Measurements from ENCODE around the gene RPS21. TPM values are rescaled to one million over a fixed set of nuclear protein-coding genes. Genes with fewer than 3 reads are reported as not detected.

RPS21 gene
- 1,380 TPM for polyA plus RNA-seq (2013, experiment 1 of 2)
- polyA plus RNA-seq (2013, experiment 2 of 2), result 1,333 TPM

GRCh38 chr20:62386383-62387218 is at the start of gene RPS21:
Gene RPS21 (plus strand): TSS chr20:62387103. CDS start chr20:62387339, 236 bp downstream.
- Histone ChIP-seq H3K27ac (ENCODE audit: low read depth, low read length) (peak within 1 kb of the TSS; percentile 89), H3K4me3 (ENCODE audit: low read length) (peak within 1 kb of the TSS; percentile 99), H3K9ac (ENCODE audit: low read depth, low read length) (peak within 1 kb of the TSS; percentile 98), H3K9me3 (ENCODE audit: insufficient read depth, low read depth, low read length) (no peaks in the 10 kb centered on the region), H3K27me3 (ENCODE audit: insufficient read depth, low read length) (no peaks in the 10 kb centered on the region), H3K36me3 (ENCODE audit: insufficient read depth, low read length) (peaks cover 43% of the 10 kb centered on the region), H3K4me1 (ENCODE audit: insufficient read depth, low read length) (peaks cover 10% of the 10 kb centered on the region; the same call in 1 of the 2 replicates)
- under 1% methylated on average over 83 of the region's 83 CpGs for WGBS

GRCh38 chr20:62337558-62338293 is 49.2 kb upstream of the RPS21 start:
- Histone ChIP-seq H3K27ac (ENCODE audit: low read depth, low read length) (no peak overlapping the region), H3K9me3 (ENCODE audit: insufficient read depth, low read depth, low read length) (no peaks in the 10 kb centered on the region), H3K4me3 (ENCODE audit: low read length) (no peak overlapping the region), H3K9ac (ENCODE audit: low read depth, low read length) (no peak overlapping the region), H3K4me1 (ENCODE audit: insufficient read depth, low read length) (no peaks in the 10 kb centered on the region), H3K36me3 (ENCODE audit: insufficient read depth, low read length) (peaks cover 85% of the 10 kb centered on the region), H3K27me3 (ENCODE audit: insufficient read depth, low read length) (no peaks in the 10 kb centered on the region)
- 95% methylated on average over 34 of the region's 34 CpGs for WGBS

- Histone ChIP-seq H3K27ac (ENCODE audit: low read depth, low read length) (no peak overlapping the region), H3K4me1 (ENCODE audit: insufficient read depth, low read length) (no peaks in the 10 kb centered on the region), H3K27me3 (ENCODE audit: insufficient read depth, low read length) (no peaks in the 10 kb centered on the region), H3K9ac (ENCODE audit: low read depth, low read length) (no peak overlapping the region), H3K9me3 (ENCODE audit: insufficient read depth, low read depth, low read length) (no peaks in the 10 kb centered on the region), H3K36me3 (ENCODE audit: insufficient read depth, low read length) (peaks cover 85% of the 10 kb centered on the region), H3K4me3 (ENCODE audit: low read length) (no peak overlapping the region)
- WGBS, result 97% methylated on average over 16 of the region's 16 CpGs
Observed at GRCh38 chr20:62338294-62338620, 48.6 kb upstream of the RPS21 start.

- Histone ChIP-seq H3K4me3 (ENCODE audit: low read length) (no peak overlapping the region), H3K4me1 (ENCODE audit: insufficient read depth, low read length) (no peaks in the 10 kb centered on the region), H3K9ac (ENCODE audit: low read depth, low read length) (no peak overlapping the region), H3K27ac (ENCODE audit: low read depth, low read length) (no peak overlapping the region), H3K36me3 (ENCODE audit: insufficient read depth, low read length) (peaks cover 90% of the 10 kb centered on the region), H3K27me3 (ENCODE audit: insufficient read depth, low read length) (no peaks in the 10 kb centered on the region), H3K9me3 (ENCODE audit: insufficient read depth, low read depth, low read length) (no peaks in the 10 kb centered on the region)
- WGBS, result 87% methylated on average over 14 of the region's 14 CpGs
Observed at GRCh38 chr20:62339647-62340062, 47.2 kb upstream of the RPS21 start.

- no peaks in the 10 kb centered on the region for H3K9me3 ChIP-seq (ENCODE audit: insufficient read depth, low read depth, low read length)
- no peak overlapping the region for H3K9ac ChIP-seq (ENCODE audit: low read depth, low read length)
- WGBS, result 97% methylated on average over 10 of the region's 10 CpGs
- H3K36me3 ChIP-seq (ENCODE audit: insufficient read depth, low read length), result peaks cover 89% of the 10 kb centered on the region
- no peak overlapping the region for H3K4me3 ChIP-seq (ENCODE audit: low read length)
- H3K27me3 ChIP-seq (ENCODE audit: insufficient read depth, low read length), result no peaks in the 10 kb centered on the region
- H3K27ac ChIP-seq (ENCODE audit: low read depth, low read length), result no peak overlapping the region
- no peaks in the 10 kb centered on the region for H3K4me1 ChIP-seq (ENCODE audit: insufficient read depth, low read length)
Observed at GRCh38 chr20:62342910-62343309, 44.0 kb upstream of the RPS21 start.

- 91% methylated on average over 5 of the region's 5 CpGs for WGBS
- Histone ChIP-seq H3K4me3 (ENCODE audit: low read length) (no peak overlapping the region), H3K9me3 (ENCODE audit: insufficient read depth, low read depth, low read length) (peaks cover 4% of the 10 kb centered on the region; the same call in 1 of the 2 replicates), H3K4me1 (ENCODE audit: insufficient read depth, low read length) (no peaks in the 10 kb centered on the region), H3K27me3 (ENCODE audit: insufficient read depth, low read length) (no peaks in the 10 kb centered on the region), H3K9ac (ENCODE audit: low read depth, low read length) (no peak overlapping the region), H3K27ac (ENCODE audit: low read depth, low read length) (no peak overlapping the region), H3K36me3 (ENCODE audit: insufficient read depth, low read length) (peaks cover 86% of the 10 kb centered on the region)
Observed at GRCh38 chr20:62344092-62344491, 42.8 kb upstream of the RPS21 start.

GRCh38 chr20:62344782-62345181 is 42.1 kb upstream of the RPS21 start:
- Histone ChIP-seq H3K9me3 (ENCODE audit: insufficient read depth, low read depth, low read length) (peaks cover 4% of the 10 kb centered on the region; the same call in 1 of the 2 replicates), H3K36me3 (ENCODE audit: insufficient read depth, low read length) (peaks cover 84% of the 10 kb centered on the region), H3K27me3 (ENCODE audit: insufficient read depth, low read length) (no peaks in the 10 kb centered on the region), H3K27ac (ENCODE audit: low read depth, low read length) (no peak overlapping the region), H3K4me3 (ENCODE audit: low read length) (no peak overlapping the region), H3K4me1 (ENCODE audit: insufficient read depth, low read length) (no peaks in the 10 kb centered on the region), H3K9ac (ENCODE audit: low read depth, low read length) (no peak overlapping the region)
- WGBS, result 93% methylated on average over 10 of the region's 10 CpGs

GRCh38 chr20:62345681-62346370 is 41.1 kb upstream of the RPS21 start:
- Histone ChIP-seq H3K4me1 (ENCODE audit: insufficient read depth, low read length) (no peaks in the 10 kb centered on the region), H3K9me3 (ENCODE audit: insufficient read depth, low read depth, low read length) (peaks cover 4% of the 10 kb centered on the region; the same call in 1 of the 2 replicates), H3K27me3 (ENCODE audit: insufficient read depth, low read length) (no peaks in the 10 kb centered on the region), H3K9ac (ENCODE audit: low read depth, low read length) (no peak overlapping the region), H3K4me3 (ENCODE audit: low read length) (no peak overlapping the region), H3K36me3 (ENCODE audit: insufficient read depth, low read length) (peaks cover 85% of the 10 kb centered on the region), H3K27ac (ENCODE audit: low read depth, low read length) (no peak overlapping the region)
- WGBS, result 93% methylated on average over 25 of the region's 25 CpGs

GRCh38 chr20:62346398-62347150 is 40.3 kb upstream of the RPS21 start:
- Histone ChIP-seq H3K27ac (ENCODE audit: low read depth, low read length) (no peak overlapping the region), H3K4me1 (ENCODE audit: insufficient read depth, low read length) (no peaks in the 10 kb centered on the region), H3K9me3 (ENCODE audit: insufficient read depth, low read depth, low read length) (peaks cover 4% of the 10 kb centered on the region; the same call in 1 of the 2 replicates), H3K36me3 (ENCODE audit: insufficient read depth, low read length) (peaks cover 85% of the 10 kb centered on the region), H3K27me3 (ENCODE audit: insufficient read depth, low read length) (no peaks in the 10 kb centered on the region), H3K9ac (ENCODE audit: low read depth, low read length) (no peak overlapping the region), H3K4me3 (ENCODE audit: low read length) (no peak overlapping the region)
- WGBS, result 96% methylated on average over 34 of the region's 34 CpGs

- WGBS, result 95% methylated on average over 10 of the region's 10 CpGs
- no peak overlapping the region for H3K9ac ChIP-seq (ENCODE audit: low read depth, low read length)
- H3K27ac ChIP-seq (ENCODE audit: low read depth, low read length), result no peak overlapping the region
- H3K9me3 ChIP-seq (ENCODE audit: insufficient read depth, low read depth, low read length), result peaks cover 4% of the 10 kb centered on the region; the same call in 1 of the 2 replicates
- H3K4me3 ChIP-seq (ENCODE audit: low read length), result no peak overlapping the region
- H3K27me3 ChIP-seq (ENCODE audit: insufficient read depth, low read length), result no peaks in the 10 kb centered on the region
- H3K4me1 ChIP-seq (ENCODE audit: insufficient read depth, low read length), result no peaks in the 10 kb centered on the region
- peaks cover 86% of the 10 kb centered on the region for H3K36me3 ChIP-seq (ENCODE audit: insufficient read depth, low read length)
Observed at GRCh38 chr20:62347151-62347404, 39.8 kb upstream of the RPS21 start.

Measured in HUES64 (cell line).